ENCODE measurements around the gene CTDNEP1.

Gene CTDNEP1

GRCh38 chr17:7285679-7286078, 34.1 kb upstream of the CTDNEP1 start:
- POLR2A ChIA-PET, result interaction anchor here (1.5 kb wide), 1 partner anchor 44 kb away, joined by 3 read pairs; no protein-coding TSS in a partner anchor
- TF ChIP-seq PKNOX1 (IDR thresholded peaks at IDR 0.05) (no peak), BHLHE40 (IDR thresholded peaks at IDR 0.05; ENCODE audit: borderline replicate concordance) (no peak), TARDBP (IDR thresholded peaks at IDR 0.05) (no peak), FOXK2 (IDR thresholded peaks at IDR 0.05) (no peak), ARNT (IDR thresholded peaks at IDR 0.05) (no peak), LEF1 (IDR thresholded peaks at IDR 0.05; ENCODE audit: borderline replicate concordance) (no peak), NFRKB (IDR thresholded peaks at IDR 0.05) (no peak), ELF4 (IDR thresholded peaks at IDR 0.05) (no peak), FOXA1 (IDR thresholded peaks at IDR 0.05) (no peak)
- no peak for DNase-seq (ENCODE audit: extremely low spot score)
- CTCF ChIA-PET, result interaction anchor here (1.7 kb wide), 1 partner anchor 11 kb away, joined by 6 read pairs; no protein-coding TSS in a partner anchor

GRCh38 chr17:7284911-7285310, 33.4 kb upstream of the CTDNEP1 start:
- TF ChIP-seq FOXA1 (IDR thresholded peaks at IDR 0.05) (no peak), ARNT (IDR thresholded peaks at IDR 0.05) (no peak), ZNF384 (IDR thresholded peaks at IDR 0.05) (no peak), FOXM1 (IDR thresholded peaks at IDR 0.05; ENCODE audit: borderline replicate concordance) (no peak), BHLHE40 (IDR thresholded peaks at IDR 0.05; ENCODE audit: borderline replicate concordance) (no peak), SP1 (IDR thresholded peaks at IDR 0.05) (no peak), NFRKB (IDR thresholded peaks at IDR 0.05) (no peak), TARDBP (IDR thresholded peaks at IDR 0.05) (no peak), LEF1 (IDR thresholded peaks at IDR 0.05; ENCODE audit: borderline replicate concordance) (no peak)
- CTCF ChIA-PET, result interaction anchor here (1.3 to 1.7 kb wide), 2 partner anchors 11 kb away, joined by 6 read pairs; no protein-coding TSS in a partner anchor
- DNase-seq (ENCODE audit: extremely low spot score), result no peak
- POLR2A ChIA-PET, result interaction anchor here (2.0 kb wide), 1 partner anchor 65 kb away, joined by 5 read pairs; no protein-coding TSS in a partner anchor

DNA sequence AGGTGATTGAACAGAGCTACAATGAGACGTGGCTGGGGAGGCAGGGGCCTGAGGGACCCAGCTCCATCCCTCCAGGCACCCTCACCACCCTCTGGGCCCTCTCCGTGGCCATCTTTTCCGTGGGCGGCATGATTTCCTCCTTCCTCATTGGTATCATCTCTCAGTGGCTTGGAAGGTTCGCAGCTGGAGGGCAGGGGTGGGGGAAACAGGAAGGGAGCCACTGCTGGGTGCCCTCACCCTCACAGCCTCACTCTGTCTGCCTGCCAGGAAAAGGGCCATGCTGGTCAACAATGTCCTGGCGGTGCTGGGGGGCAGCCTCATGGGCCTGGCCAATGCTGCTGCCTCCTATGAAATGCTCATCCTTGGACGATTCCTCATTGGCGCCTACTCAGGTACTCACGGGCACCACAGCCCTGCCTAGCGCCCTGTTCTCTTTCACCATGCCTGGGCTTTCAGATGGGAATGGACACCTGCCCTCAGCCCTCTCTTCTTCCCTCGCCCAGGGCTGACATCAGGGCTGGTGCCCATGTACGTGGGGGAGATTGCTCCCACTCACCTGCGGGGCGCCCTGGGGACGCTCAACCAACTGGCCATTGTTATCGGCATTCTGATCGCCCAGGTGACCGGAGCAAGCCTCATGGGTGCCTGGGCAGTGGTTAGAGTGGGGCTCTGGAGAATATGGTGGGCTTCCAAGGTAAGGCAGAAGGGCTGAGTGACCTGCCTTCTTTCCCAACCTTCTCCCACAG, 32.1 kb upstream of the CTDNEP1 start:
- ChIA-PET CTCF (interaction anchor here (1.3 kb wide), 1 partner anchor 12 kb away, joined by 6 read pairs; no protein-coding TSS in a partner anchor), POLR2A (interaction anchor here (0.8 to 2.0 kb wide), 3 partner anchors 13 to 63 kb away, joined by 3 to 5 read pairs (median 5); partner anchors contain the start of gene NEURL4)
- no peak for TF ChIP-seq FOXA1 (IDR thresholded peaks at IDR 0.05)
- no peak for TF ChIP-seq BHLHE40 (IDR thresholded peaks at IDR 0.05; ENCODE audit: borderline replicate concordance)
- no peak for TF ChIP-seq FOXK2 (IDR thresholded peaks at IDR 0.05)
- no peak for TF ChIP-seq CTBP1 (IDR thresholded peaks at IDR 0.05; ENCODE audit: borderline replicate concordance)
- TF ChIP-seq LEF1 (IDR thresholded peaks at IDR 0.05; ENCODE audit: borderline replicate concordance), result no peak
- TF ChIP-seq PKNOX1 (IDR thresholded peaks at IDR 0.05), result no peak
- no peak for TF ChIP-seq NFRKB (IDR thresholded peaks at IDR 0.05)
- no peak for TF ChIP-seq SUZ12 (IDR thresholded peaks at IDR 0.05)
- TF ChIP-seq FOXM1 (IDR thresholded peaks at IDR 0.05; ENCODE audit: borderline replicate concordance), result no peak
- no peak for TF ChIP-seq HDGF (IDR thresholded peaks at IDR 0.05; ENCODE audit: borderline replicate concordance)
- TF ChIP-seq ELF4 (IDR thresholded peaks at IDR 0.05), result no peak
- TF ChIP-seq ARNT (IDR thresholded peaks at IDR 0.05), result no peak
- TF ChIP-seq TARDBP (IDR thresholded peaks at IDR 0.05), result no peak
- no peak for TF ChIP-seq L3MBTL2 (conservative IDR thresholded peaks at IDR 0.05)
- TF ChIP-seq ZNF384 (IDR thresholded peaks at IDR 0.05), result no peak
- TF ChIP-seq SP1 (IDR thresholded peaks at IDR 0.05), result no peak
- DNase-seq (ENCODE audit: extremely low spot score), result no peak

GRCh38 chr17:7282752-7283321, 31.3 kb upstream of the CTDNEP1 start:
- CTCF ChIA-PET, result interaction anchor here (0.8 kb wide), 1 partner anchor 14 kb away, joined by 4 read pairs; no protein-coding TSS in a partner anchor
- POLR2A ChIA-PET, result interaction anchor here (0.8 to 1.3 kb wide), 3 partner anchors 14 to 46 kb away, joined by 3 to 5 read pairs (median 3); partner anchors contain the start of gene NEURL4
- no peak for DNase-seq (ENCODE audit: extremely low spot score)
- TF ChIP-seq FOXA1 (IDR thresholded peaks at IDR 0.05) (no peak), CTBP1 (IDR thresholded peaks at IDR 0.05; ENCODE audit: borderline replicate concordance) (no peak), LEF1 (IDR thresholded peaks at IDR 0.05; ENCODE audit: borderline replicate concordance) (no peak), ARNT (IDR thresholded peaks at IDR 0.05) (no peak), FOXM1 (IDR thresholded peaks at IDR 0.05; ENCODE audit: borderline replicate concordance) (no peak), SP1 (IDR thresholded peaks at IDR 0.05) (no peak), FOXK2 (IDR thresholded peaks at IDR 0.05) (no peak), NFRKB (IDR thresholded peaks at IDR 0.05) (no peak), PKNOX1 (IDR thresholded peaks at IDR 0.05) (no peak), BHLHE40 (IDR thresholded peaks at IDR 0.05; ENCODE audit: borderline replicate concordance) (no peak), SUZ12 (IDR thresholded peaks at IDR 0.05) (no peak), TARDBP (IDR thresholded peaks at IDR 0.05) (no peak), HDGF (IDR thresholded peaks at IDR 0.05; ENCODE audit: borderline replicate concordance) (no peak), ZNF384 (IDR thresholded peaks at IDR 0.05) (no peak), L3MBTL2 (conservative IDR thresholded peaks at IDR 0.05) (no peak), ELF4 (IDR thresholded peaks at IDR 0.05) (no peak)

- TF ChIP-seq NFRKB (IDR thresholded peaks at IDR 0.05) (no peak), SUZ12 (IDR thresholded peaks at IDR 0.05) (no peak), SP1 (IDR thresholded peaks at IDR 0.05) (no peak), L3MBTL2 (conservative IDR thresholded peaks at IDR 0.05) (no peak), PKNOX1 (IDR thresholded peaks at IDR 0.05) (no peak), ARNT (IDR thresholded peaks at IDR 0.05) (no peak), BHLHE40 (IDR thresholded peaks at IDR 0.05; ENCODE audit: borderline replicate concordance) (no peak), TARDBP (IDR thresholded peaks at IDR 0.05) (no peak), FOXK2 (IDR thresholded peaks at IDR 0.05) (no peak)
- POLR2A ChIA-PET, result interaction anchor here (0.5 to 2.2 kb wide), 7 partner anchors 14 to 279 kb away, joined by 3 to 9 read pairs (median 5); partner anchors contain the start of genes ACADVL, DLG4 and NEURL4
- DNase-seq (ENCODE audit: extremely low spot score), result no peak
- CTCF ChIA-PET, result interaction anchor here (0.8 to 1.7 kb wide), 4 partner anchors 14 to 105 kb away, joined by 4 read pairs; no protein-coding TSS in a partner anchor
Observed at GRCh38 chr17:7281953-7282751, 30.6 kb upstream of the CTDNEP1 start.

Data from HEK293T (cell line).